Activated CD4-positive, alpha-beta memory T cell treated with anti-CD3 and anti-CD28 coated beads for 36 hours (primary cell): ENCODE measurements around the gene ANKS1B. TPM values are rescaled to one million over a fixed set of nuclear protein-coding genes. Genes with fewer than 3 reads are reported as not detected.
"Not testable (repeated sequence)": the region's sequence is repeated elsewhere in the genome, so short reads cannot be mapped to it uniquely, and the experiment has no call there.

Experiments used
- CTCF ChIA-PET: fragments of 350-600 bp; sonication (Branson Sonifier 250); formaldehyde crosslinking; loops from one replicate; lab custom pipeline; 2021; ENCODE audit warnings: antibody characterized with exemption, inconsistent platforms; lab: Charles Lee
- POLR2A ChIA-PET: fragments of 350-600 bp; sonication (Branson Sonifier 250); formaldehyde crosslinking; loops from one replicate; lab custom pipeline; 2021; ENCODE audit warnings: antibody characterized with exemption; lab: Charles Lee
- DNase-seq: peaks from one replicate; pipeline ENCODE4 v3.0.0-alpha.2; 2020
- H3K27ac Mint-ChIP-seq: one replicate; pipeline ENCODE4 v1.8.0; 2021; ENCODE audit warnings: mixed read lengths
- H3K27me3 Mint-ChIP-seq: one replicate; pipeline ENCODE4 v1.8.0; 2021; ENCODE audit warnings: mixed read lengths
- H3K36me3 Mint-ChIP-seq: one replicate; pipeline ENCODE4 v1.8.0; 2021; ENCODE audit warnings: mixed read lengths
- H3K4me1 Mint-ChIP-seq: one replicate; pipeline ENCODE4 v1.8.0; 2021; ENCODE audit warnings: low read depth, mixed read lengths
- H3K4me3 Mint-ChIP-seq: one replicate; pipeline ENCODE4 v1.8.0; 2021; ENCODE audit warnings: mild to moderate bottlenecking, mixed read lengths
- H3K9me3 Mint-ChIP-seq: one replicate; pipeline ENCODE4 v1.8.0; 2021; ENCODE audit warnings: mixed read lengths
- intact Hi-C: fragments of 100-400 bp; cut with micrococcal nuclease; formaldehyde crosslinking; loops from one replicate; pipeline ENCODE4 v1.15.1; 2023
- total RNA-seq, 2 experiments: library from RNA; stranded (reverse); gene quantifications; one replicate each; pipeline ENCODE4 v1.2.3, GENCODE V29; 2021

ANKS1B gene
- total RNA-seq, 2 experiments from 2014 or later: 0.97 to 1.0 TPM

- ChIA-PET POLR2A (no interaction called here), CTCF (no interaction called here)
- Mint-ChIP-seq H3K9me3 (no peaks in the 10 kb centered on the region), H3K27me3 (no peaks in the 10 kb centered on the region), H3K36me3 (no peaks in the 10 kb centered on the region), H3K4me1 (no peaks in the 10 kb centered on the region), H3K27ac (no peak overlapping the region), H3K4me3 (no peak overlapping the region)
- intact Hi-C loops: no loop called here
- DNase-seq: no peak
Measured at GRCh38 chr12:98970210-98970609, 1014.5 kb downstream of the ANKS1B start.

DNA sequence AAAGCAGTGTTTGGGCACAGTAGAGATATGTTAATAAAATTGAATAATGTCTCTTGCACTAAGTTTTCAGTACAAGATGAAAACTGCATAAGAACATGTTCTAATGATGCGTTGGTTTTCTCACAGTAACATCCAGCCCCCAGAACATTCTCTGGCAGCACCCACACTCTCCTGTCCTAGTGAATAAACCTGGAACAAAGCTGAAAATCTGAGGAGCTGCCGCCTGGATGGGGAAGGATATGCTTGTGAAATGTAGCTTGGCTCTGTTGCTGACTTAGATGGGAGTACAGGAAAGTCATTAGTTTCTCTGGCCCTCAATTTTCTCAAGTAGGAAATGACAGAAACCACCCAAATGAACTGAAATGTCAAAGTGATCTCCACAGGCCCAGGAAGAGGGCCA lies 1015.8 kb downstream of the ANKS1B start:
- Mint-ChIP-seq H3K4me1 (no peaks in the 10 kb centered on the region), H3K4me3 (no peak overlapping the region), H3K27me3 (no peaks in the 10 kb centered on the region), H3K27ac (no peak overlapping the region), H3K36me3 (no peaks in the 10 kb centered on the region), H3K9me3 (no peaks in the 10 kb centered on the region)
- intact Hi-C loops: no loop called here
- no peak for DNase-seq
- ChIA-PET CTCF (no interaction called here), POLR2A (no interaction called here)

GRCh38 chr12:98957135-98957534 lies 1027.6 kb downstream of the ANKS1B start:
- CTCF ChIA-PET: interaction anchor here (1.8 kb wide), 1 partner anchor 42 kb away, joined by 5 read pairs; no protein-coding TSS in a partner anchor
- H3K4me1 Mint-ChIP-seq, H3K27ac Mint-ChIP-seq, H3K27me3 Mint-ChIP-seq, H3K36me3 Mint-ChIP-seq, intact Hi-C loops, H3K4me3 Mint-ChIP-seq, POLR2A ChIA-PET, DNase-seq: not testable (repeated sequence)
- H3K9me3 Mint-ChIP-seq: peaks cover 12% of the 10 kb centered on the region

- CTCF ChIA-PET: interaction anchor here (1.0 kb wide), 1 partner anchor 256 kb away, joined by 3 read pairs; no protein-coding TSS in a partner anchor
- POLR2A ChIA-PET: no interaction called here
- intact Hi-C loops: no loop called here
- Mint-ChIP-seq H3K4me3 (no peak overlapping the region), H3K27me3 (peaks cover 2% of the 10 kb centered on the region), H3K9me3 (peaks cover 3% of the 10 kb centered on the region), H3K36me3 (no peaks in the 10 kb centered on the region), H3K27ac (no peak overlapping the region), H3K4me1 (no peaks in the 10 kb centered on the region)
- DNase-seq: no peak
Measured at GRCh38 chr12:98955284-98955683, 1029.5 kb downstream of the ANKS1B start.

DNA sequence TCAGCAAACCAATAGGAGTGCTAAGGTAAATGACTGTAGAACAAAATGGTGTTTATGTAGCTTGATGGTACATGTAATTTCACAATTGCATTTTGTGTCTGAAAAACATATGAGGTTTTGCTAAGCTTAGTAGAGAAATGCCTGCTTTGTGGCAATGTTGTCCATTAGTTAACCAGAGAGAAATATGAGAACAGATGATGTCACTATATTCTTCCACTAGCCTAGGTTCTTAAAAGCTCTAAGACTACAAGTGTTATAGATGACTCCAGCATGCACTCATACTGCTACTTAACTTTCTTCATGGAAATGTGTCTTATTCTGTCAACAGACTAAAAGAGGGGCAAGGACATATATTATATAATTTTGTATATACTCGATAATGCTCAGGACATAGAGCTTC lies 1030.2 kb downstream of the ANKS1B start:
- ChIA-PET CTCF (interaction anchor here (0.7 to 1.0 kb wide), 2 partner anchors 110 to 255 kb away, joined by 3 read pairs; no protein-coding TSS in a partner anchor), POLR2A (no interaction called here)

DNA sequence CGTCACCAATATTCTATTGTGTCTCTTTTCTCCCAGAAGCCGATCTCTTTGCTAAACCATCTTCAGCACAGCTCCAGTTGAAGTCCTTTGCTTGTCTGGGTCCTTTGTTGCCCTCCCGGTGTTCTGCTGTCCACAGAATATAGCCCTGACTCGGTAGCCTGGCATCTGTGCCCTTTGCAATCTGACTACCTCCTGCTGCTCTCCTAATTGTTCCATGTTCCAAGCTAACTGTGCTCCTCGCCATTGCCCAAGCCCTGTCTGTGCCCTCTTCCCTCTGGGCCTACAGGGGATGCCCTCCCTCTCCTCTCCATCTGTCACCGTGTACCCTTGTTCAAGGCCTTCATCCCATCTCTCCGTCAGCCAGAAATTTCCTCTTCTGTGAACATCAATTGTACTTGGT lies 1033.3 kb downstream of the ANKS1B start:
- Mint-ChIP-seq H3K27ac (no peak overlapping the region), H3K9me3 (no peaks in the 10 kb centered on the region), H3K36me3 (no peaks in the 10 kb centered on the region), H3K4me3 (no peak overlapping the region), H3K4me1 (no peaks in the 10 kb centered on the region), H3K27me3 (peaks cover 2% of the 10 kb centered on the region)
- intact Hi-C loops: no loop called here
- ChIA-PET CTCF (no interaction called here), POLR2A (no interaction called here)
- DNase-seq: no peak

More for the DNA sequence above, 1030.2 kb downstream of the ANKS1B start:
- Mint-ChIP-seq H3K4me1 (no peaks in the 10 kb centered on the region), H3K36me3 (no peaks in the 10 kb centered on the region), H3K27ac (no peak overlapping the region), H3K27me3 (peaks cover 2% of the 10 kb centered on the region), H3K4me3 (no peak overlapping the region), H3K9me3 (no peaks in the 10 kb centered on the region)
- DNase-seq: no peak
- intact Hi-C loops: no loop called here

- Mint-ChIP-seq H3K9me3 (no peaks in the 10 kb centered on the region), H3K27ac (no peak overlapping the region), H3K27me3 (no peaks in the 10 kb centered on the region), H3K4me3 (no peak overlapping the region), H3K36me3 (no peaks in the 10 kb centered on the region), H3K4me1 (no peaks in the 10 kb centered on the region)
- CTCF ChIA-PET: no interaction called here
- no peak for DNase-seq
- POLR2A ChIA-PET: no interaction called here
- intact Hi-C loops: no loop called here
Measured at GRCh38 chr12:98948343-98948949, 1036.3 kb downstream of the ANKS1B start.

DNA sequence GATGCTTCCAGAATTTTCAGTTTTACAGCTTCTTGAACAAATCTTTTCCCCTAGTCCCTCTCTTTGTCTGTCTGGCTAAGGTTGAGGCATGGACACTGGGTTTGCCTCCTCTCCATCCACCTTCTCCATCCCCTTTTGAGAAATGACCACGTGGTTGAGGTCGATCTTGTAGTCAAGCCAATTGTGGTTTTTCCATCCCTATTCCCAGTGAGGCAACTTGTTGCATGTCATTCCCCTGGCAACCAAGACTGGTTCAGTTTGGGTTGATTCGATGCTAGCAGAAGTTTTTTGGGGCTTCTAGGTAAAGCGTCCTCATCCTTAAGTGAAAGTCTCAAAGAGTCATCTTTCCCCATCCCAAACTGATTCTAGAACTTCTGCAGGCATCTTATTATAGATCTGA lies 1038.9 kb downstream of the ANKS1B start:
- DNase-seq: no peak
- Mint-ChIP-seq H3K4me1 (no peaks in the 10 kb centered on the region), H3K36me3 (no peaks in the 10 kb centered on the region), H3K4me3 (no peak overlapping the region), H3K9me3 (no peaks in the 10 kb centered on the region), H3K27me3 (peaks cover 2% of the 10 kb centered on the region), H3K27ac (no peak overlapping the region)
- ChIA-PET CTCF (no interaction called here), POLR2A (no interaction called here)
- intact Hi-C loops: no loop called here

DNA sequence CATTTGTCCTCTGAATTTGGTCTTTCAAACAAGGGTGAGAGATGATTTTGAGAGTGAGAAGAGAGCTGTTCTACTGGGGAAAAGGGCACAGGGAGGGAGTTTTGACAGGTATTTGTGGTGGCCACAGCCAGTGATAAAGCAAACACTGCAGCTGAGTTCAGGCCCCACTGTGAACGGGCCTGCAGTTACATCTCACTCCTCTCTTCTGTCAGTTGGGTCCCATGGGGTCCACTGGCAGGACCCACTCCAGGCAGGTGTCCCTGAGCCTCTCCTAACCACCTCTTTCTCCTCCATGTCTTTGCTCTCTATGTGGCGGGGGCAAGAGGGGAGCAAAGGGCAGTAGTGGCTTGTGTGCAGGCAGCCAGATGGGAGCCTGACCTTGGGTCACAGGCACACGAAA lies 1044.8 kb downstream of the ANKS1B start:
- DNase-seq: no peak
- H3K4me3 Mint-ChIP-seq: no peak overlapping the region
- peaks cover 3% of the 10 kb centered on the region for H3K9me3 Mint-ChIP-seq
- peaks cover 12% of the 10 kb centered on the region for H3K27me3 Mint-ChIP-seq
- ChIA-PET POLR2A (no interaction called here), CTCF (interaction anchor here (1.0 kb wide), 1 partner anchor 229 kb away, joined by 3 read pairs; no protein-coding TSS in a partner anchor)
- intact Hi-C loops: loop anchor here (1.0 to 2.0 kb wide), 2 partner anchors 214 to 241 kb away; no protein-coding TSS in a partner anchor
- H3K36me3 Mint-ChIP-seq: no peaks in the 10 kb centered on the region
- no peak overlapping the region for H3K27ac Mint-ChIP-seq
- no peaks in the 10 kb centered on the region for H3K4me1 Mint-ChIP-seq

DNA sequence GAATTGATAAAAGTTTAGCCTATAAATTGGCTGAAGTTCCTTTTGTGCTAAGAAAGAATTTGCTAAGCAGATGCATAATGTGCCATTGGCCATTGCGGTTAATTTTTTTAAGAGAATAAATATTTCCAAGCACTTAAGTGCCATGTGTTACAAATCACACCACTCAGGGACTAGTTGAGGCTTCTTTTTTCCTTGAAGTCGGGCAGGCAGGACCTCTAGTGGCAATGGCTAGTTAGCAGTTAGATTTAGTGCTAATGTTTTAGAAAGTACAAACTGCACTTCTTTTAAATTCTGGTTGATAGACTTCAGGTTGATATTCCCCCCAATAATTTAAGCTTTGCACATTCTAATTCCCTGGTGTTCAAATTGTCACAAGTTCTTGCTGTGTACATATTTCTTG lies 1045.4 kb downstream of the ANKS1B start:
- peaks cover 3% of the 10 kb centered on the region for H3K9me3 Mint-ChIP-seq
- no peak overlapping the region for H3K4me3 Mint-ChIP-seq
- no peaks in the 10 kb centered on the region for H3K36me3 Mint-ChIP-seq
- intact Hi-C loops: loop anchor here (1.0 to 2.0 kb wide), 2 partner anchors 213 to 241 kb away; no protein-coding TSS in a partner anchor
- no peak overlapping the region for H3K27ac Mint-ChIP-seq
- ChIA-PET CTCF (interaction anchor here (1.5 kb wide), 1 partner anchor 14 kb away, joined by 5 read pairs; no protein-coding TSS in a partner anchor), POLR2A (no interaction called here)
- no peaks in the 10 kb centered on the region for H3K4me1 Mint-ChIP-seq
- H3K27me3 Mint-ChIP-seq: peaks cover 12% of the 10 kb centered on the region
- DNase-seq: no peak

GRCh38 chr12:98935847-98936246 lies 1048.9 kb downstream of the ANKS1B start:
- Mint-ChIP-seq H3K27me3 (peaks cover 9% of the 10 kb centered on the region), H3K9me3 (peaks cover 3% of the 10 kb centered on the region), H3K27ac (no peak overlapping the region), H3K36me3 (no peaks in the 10 kb centered on the region), H3K4me3 (no peak overlapping the region), H3K4me1 (no peaks in the 10 kb centered on the region)
- ChIA-PET POLR2A (no interaction called here), CTCF (no interaction called here)
- no peak for DNase-seq
- intact Hi-C loops: no loop called here

GRCh38 chr12:98922871-98923270 lies 1061.9 kb downstream of the ANKS1B start:
- intact Hi-C loops: no loop called here
- DNase-seq: no peak
- Mint-ChIP-seq H3K9me3 (no peaks in the 10 kb centered on the region), H3K4me1 (no peaks in the 10 kb centered on the region), H3K4me3 (no peak overlapping the region), H3K36me3 (no peaks in the 10 kb centered on the region), H3K27me3 (peaks cover 18% of the 10 kb centered on the region), H3K27ac (no peak overlapping the region)
- ChIA-PET CTCF (no interaction called here), POLR2A (no interaction called here)
